B cell (primary cell): ENCODE measurements around the gene GFOD1. TPM values are rescaled to one million over a fixed set of nuclear protein-coding genes. Genes with fewer than 3 reads are reported as not detected.

Source experiments
- ATAC-seq: fragments of 200-7000 bp; cut with Tn5 transposase; one replicate; pipeline ENCODE4 v1.10.0; 2021; ENCODE audit warnings: low read depth, mild to moderate bottlenecking, moderate number of reproducible peaks, moderate library complexity
- CTCF ChIA-PET: fragments of 350-600 bp; sonication (Branson Sonifier 250); formaldehyde crosslinking; loops from one replicate; lab custom pipeline; 2021; ENCODE audit warnings: antibody characterized with exemption, inconsistent platforms; lab: Charles Lee
- POLR2A ChIA-PET: fragments of 350-600 bp; sonication (Branson Sonifier 250); formaldehyde crosslinking; loops from one replicate; lab custom pipeline; 2021; ENCODE audit warnings: antibody characterized with exemption; lab: Charles Lee
- DNase-seq: peaks from one replicate; pipeline ENCODE4 v3.0.0; 2013
- H2AFZ ChIP-seq: 2 replicates; pipeline ENCODE4 v1.6.1; 2012; ENCODE audit warnings: mild to moderate bottlenecking, low read depth, low read length; ENCODE audit not compliant: insufficient read depth, poor library complexity, severe bottlenecking
- H3K27ac ChIP-seq, 2 donors: 1 replicate in 1 of 2; 2 replicates in 1 of 2; pipeline ENCODE4 v1.5.1; 2012 to 2013; ENCODE audit warnings: low read length in 2 of 2, mild to moderate bottlenecking in 2 of 2, moderate library complexity in 1 of 2
- H3K27me3 ChIP-seq, 4 experiments: fragments of 200-600 bp in 1 of 4; sonication (generic) in 1 of 4; replicated peaks in 1 of 4; 1 replicate in 2 of 4; 2 replicates in 2 of 4; pipeline versions ENCODE4 v1.6.1 to v1.7.0; 2013 to 2016; ENCODE audit warnings: low read length in 3 of 4, mild to moderate bottlenecking in 2 of 4, mixed read lengths in 1 of 4, moderate library complexity in 1 of 4; ENCODE audit not compliant: insufficient read depth in 4 of 4, control insufficient read depth in 3 of 4; ENCODE audit errors: control extremely low read depth in 1 of 4
- H3K36me3 ChIP-seq, 2 experiments: replicated peaks in 1 of 2; 1 replicate in 1 of 2; 2 replicates in 1 of 2; pipeline versions ENCODE4 v1.6.1 to v1.7.1; 2013; ENCODE audit warnings: low read length in 1 of 2; ENCODE audit not compliant: insufficient read depth in 2 of 2, control insufficient read depth in 1 of 2; ENCODE audit errors: control extremely low read depth in 1 of 2, extremely low read depth in 1 of 2
- H3K4me1 ChIP-seq, 2 donors: fragments of 200-600 bp in 1 of 2; sonication (generic) in 1 of 2; 1 replicate in 1 of 2; 2 replicates in 1 of 2; pipeline versions ENCODE4 v1.5.1 to v1.6.1; 2013 to 2017; ENCODE audit warnings: low read length in 2 of 2; ENCODE audit not compliant: control insufficient read depth in 2 of 2, insufficient read depth in 2 of 2
- H3K4me2 ChIP-seq: replicated peaks from 2 replicates; pipeline ENCODE3; 2012; ENCODE audit warnings: mild to moderate bottlenecking, low read depth, low read length; ENCODE audit not compliant: poor library complexity, severe bottlenecking
- H3K4me3 ChIP-seq, 5 experiments: fragments of 200-600 bp in 1 of 5; sonication (generic) in 1 of 5; 1 replicate in 3 of 5; 2 replicates in 2 of 5; pipeline versions ENCODE4 v1.5.1 to v1.7.0; 2011 to 2016; ENCODE audit warnings: low read length in 4 of 5, mild to moderate bottlenecking in 4 of 5, low read depth in 2 of 5, control low read depth in 1 of 5, moderate library complexity in 1 of 5; ENCODE audit not compliant: insufficient read depth in 1 of 5; ENCODE audit errors: control extremely low read depth in 1 of 5, extremely low read depth in 1 of 5
- H3K79me2 ChIP-seq: fragments of 200-600 bp; sonication (generic); one replicate; pipeline ENCODE4 v1.6.0; 2016; ENCODE audit warnings: low read length; ENCODE audit not compliant: control insufficient read depth, insufficient read depth
- H3K9ac ChIP-seq: fragments of 200-600 bp; sonication (generic); 2 replicates; pipeline ENCODE4 v1.6.1; 2017; ENCODE audit warnings: mild to moderate bottlenecking, low read length, moderate library complexity
- H3K9me3 ChIP-seq, 3 donors: one replicate each; pipeline versions ENCODE4 v1.6.1 to v1.7.1; 2013; ENCODE audit warnings: low read length in 2 of 3; ENCODE audit not compliant: control insufficient read depth in 2 of 3, insufficient read depth in 1 of 3; ENCODE audit errors: control extremely low read depth in 1 of 3
- H4K20me1 ChIP-seq: 2 replicates; pipeline ENCODE4 v1.6.0; 2012; ENCODE audit warnings: mild to moderate bottlenecking, low read length; ENCODE audit not compliant: insufficient read depth, control insufficient read depth, poor library complexity, severe bottlenecking
- H3K27ac Mint-ChIP-seq: one replicate; pipeline ENCODE4 v1.8.0; 2021; ENCODE audit warnings: mixed read lengths
- H3K27me3 Mint-ChIP-seq: one replicate; pipeline ENCODE4 v1.8.0; 2021; ENCODE audit warnings: mixed read lengths
- H3K4me1 Mint-ChIP-seq: one replicate; pipeline ENCODE4 v1.8.0; 2021; ENCODE audit warnings: mixed read lengths
- H3K4me3 Mint-ChIP-seq: one replicate; pipeline ENCODE4 v1.8.0; 2021; ENCODE audit warnings: mixed read lengths
- H3K9me3 Mint-ChIP-seq: one replicate; pipeline ENCODE4 v1.8.0; 2022; ENCODE audit warnings: mixed read lengths; ENCODE audit not compliant: insufficient read depth
- EZH2 ChIP-seq: IDR thresholded peaks from 2 replicates; pipeline ENCODE4 v1.6.1; 2012; ENCODE audit warnings: borderline replicate concordance, low read depth, mild to moderate bottlenecking, moderate library complexity, low read length; ENCODE audit not compliant: insufficient read depth, poor library complexity, severe bottlenecking
- WGBS: methylation state at CpG from one replicate; pipeline ENCODE4 v1.1.5; 2013; ENCODE audit warnings: missing lambda C conversion rate; ENCODE audit not compliant: insufficient coverage; 5-methylcytosine and 5-hydroxymethylcytosine counted together
- intact Hi-C: fragments of 100-400 bp; cut with micrococcal nuclease; formaldehyde crosslinking; loops from one replicate; pipeline ENCODE4 v1.10.0; 2022
- polyA plus RNA-seq: library from polyadenylated mRNA; depleted of rRNA; stranded (reverse); fragments of >200 nt; gene quantifications from 2 replicates; pipeline ENCODE4 v1.2.3, GENCODE V29; 2012
- total RNA-seq, 2 donors: library from RNA; stranded (reverse); fragments of 120-200 nt in 1 of 2; gene quantifications; 1 replicate in 1 of 2; 2 replicates in 1 of 2; pipeline versions ENCODE4 v1.2.3 to v1.2.4, GENCODE V29; 2013 to 2022
- TF ChIP-seq, protein P1 (sequence below): fragments of 200-600 bp; IDR thresholded peaks from one replicate; pipeline ENCODE4 v1.8.0; 2022; ENCODE audit warnings: antibody characterized with exemption, mild to moderate bottlenecking

GFOD1 gene
- total and polyA plus RNA-seq, 2 donors (not counting 1 experiment from before 2014, with no cell fraction given) = 8.3 to 42.4 TPM

DNA sequence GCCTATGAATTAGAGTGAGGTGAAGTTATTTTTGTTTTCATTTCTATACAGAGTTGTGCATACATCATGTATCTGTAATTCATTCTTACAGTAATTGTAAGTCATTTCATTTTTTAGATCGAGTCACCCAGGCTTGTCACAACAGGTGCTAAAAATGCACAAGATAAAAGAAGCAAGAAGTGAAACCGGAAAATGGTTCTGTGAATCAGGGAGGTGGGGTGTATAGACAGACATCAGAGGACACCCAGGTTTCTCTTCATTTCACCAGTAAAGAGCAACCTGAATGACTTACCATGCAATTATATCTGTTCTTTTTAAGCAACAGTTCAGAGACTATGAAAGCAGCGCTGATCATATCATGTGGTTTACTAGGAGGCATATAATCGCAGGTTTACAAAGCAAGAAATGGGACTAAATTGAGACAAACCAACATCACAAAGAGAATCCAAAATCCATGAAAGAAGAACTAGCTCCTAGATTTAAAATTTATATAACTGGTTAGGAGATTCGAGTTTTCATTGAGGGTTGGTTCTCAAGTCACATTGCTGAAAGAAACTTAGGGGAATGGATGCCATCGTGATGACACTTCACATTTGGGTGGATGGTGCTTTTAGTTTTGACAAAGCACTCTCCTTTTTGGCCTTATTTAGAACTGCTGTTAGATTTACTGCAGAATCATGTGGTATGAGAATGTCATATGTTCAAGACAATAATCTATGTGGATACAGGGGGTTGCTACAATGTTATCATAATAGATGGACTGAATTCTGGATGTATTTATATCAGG is 131.2 kb downstream of the GFOD1 start:
- 20% methylated on average over 1 of the region's 6 CpGs for WGBS
- peak overlapping the region; percentile 92 for H3K27ac Mint-ChIP-seq
- H3K4me3 Mint-ChIP-seq = peak overlapping the region; percentile 80
- H3K9me3 ChIP-seq = peaks cover 0 to 3% (median 0%) of the 10 kb centered on the region in 3 donors
- peak overlapping the region; percentile 91 to 99 for H3K27ac ChIP-seq
- H3K9me3 Mint-ChIP-seq = no peaks in the 10 kb centered on the region
- peak overlapping the region; percentile 83 for H3K4me2 ChIP-seq
- no peaks in the 10 kb centered on the region for H3K27me3 ChIP-seq
- peak overlapping the region; percentile 62 for H3K9ac ChIP-seq
- ChIA-PET POLR2A (interaction anchor here (0.6 to 2.0 kb wide), 4 partner anchors 27 to 130 kb away, joined by 4 to 12 read pairs (median 5); no protein-coding TSS in a partner anchor), CTCF (interaction anchor here (0.6 to 4.4 kb wide), 14 partner anchors 16 to 218 kb away, joined by 3 to 26 read pairs (median 6); partner anchors contain the start of genes GFOD1, SIRT5 and TBC1D7)
- TF ChIP-seq, protein P1, sequence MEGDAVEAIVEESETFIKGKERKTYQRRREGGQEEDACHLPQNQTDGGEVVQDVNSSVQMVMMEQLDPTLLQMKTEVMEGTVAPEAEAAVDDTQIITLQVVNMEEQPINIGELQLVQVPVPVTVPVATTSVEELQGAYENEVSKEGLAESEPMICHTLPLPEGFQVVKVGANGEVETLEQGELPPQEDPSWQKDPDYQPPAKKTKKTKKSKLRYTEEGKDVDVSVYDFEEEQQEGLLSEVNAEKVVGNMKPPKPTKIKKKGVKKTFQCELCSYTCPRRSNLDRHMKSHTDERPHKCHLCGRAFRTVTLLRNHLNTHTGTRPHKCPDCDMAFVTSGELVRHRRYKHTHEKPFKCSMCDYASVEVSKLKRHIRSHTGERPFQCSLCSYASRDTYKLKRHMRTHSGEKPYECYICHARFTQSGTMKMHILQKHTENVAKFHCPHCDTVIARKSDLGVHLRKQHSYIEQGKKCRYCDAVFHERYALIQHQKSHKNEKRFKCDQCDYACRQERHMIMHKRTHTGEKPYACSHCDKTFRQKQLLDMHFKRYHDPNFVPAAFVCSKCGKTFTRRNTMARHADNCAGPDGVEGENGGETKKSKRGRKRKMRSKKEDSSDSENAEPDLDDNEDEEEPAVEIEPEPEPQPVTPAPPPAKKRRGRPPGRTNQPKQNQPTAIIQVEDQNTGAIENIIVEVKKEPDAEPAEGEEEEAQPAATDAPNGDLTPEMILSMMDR = no peak
- no peak for TF ChIP-seq EZH2
- no peak overlapping the region for H2AFZ ChIP-seq
- intact Hi-C loops = loop anchor here (1.0 to 2.0 kb wide), 9 partner anchors 19 to 356 kb away; partner anchors contain the start of gene SIRT5
- H3K4me3 ChIP-seq = peak overlapping the region; percentile 30 to 69 (median 37)
- DNase-seq = peak; percentile 86
- peaks cover 68 to 83% of the 10 kb centered on the region in 2 donors for H3K4me1 ChIP-seq
- ATAC-seq = peak; percentile 88
- no peaks in the 10 kb centered on the region for H3K27me3 Mint-ChIP-seq
- peaks cover 8% of the 10 kb centered on the region for H3K79me2 ChIP-seq
- peaks cover 78% of the 10 kb centered on the region for H3K4me1 Mint-ChIP-seq
- H4K20me1 ChIP-seq = no peaks in the 10 kb centered on the region
- H3K36me3 ChIP-seq = no peaks in the 10 kb centered on the region
